HepG2 (cell line): Measurements from ENCODE around the gene MOG. TPM values are rescaled to one million over a fixed set of nuclear protein-coding genes. Genes with fewer than 3 reads are reported as not detected.
A peak's percentile ranks its signal among the peaks of the same experiment; 100 is the strongest.

ENCODE experiments used
- KDM2A ChIP-seq: sonication (generic); formaldehyde crosslinking; IDR thresholded peaks from 2 replicates; pipeline ENCODE4 v1.4.0; 2020; ENCODE audit warnings: low read depth, missing genetic modification reagents, borderline replicate concordance
- KDM3A ChIP-seq: IDR thresholded peaks from 2 replicates; pipeline ENCODE4 v1.6.1; 2018; ENCODE audit warnings: low read depth, missing compliant biosample characterization
- NFIB ChIP-seq: sonication (generic); formaldehyde crosslinking; IDR thresholded peaks from 2 replicates; pipeline ENCODE4 v1.9.0; 2021; ENCODE audit warnings: missing genetic modification reagents, mild to moderate bottlenecking, borderline replicate concordance
- SP2 ChIP-seq: sonication (generic); formaldehyde crosslinking; IDR thresholded peaks from 2 replicates; pipeline ENCODE4 v1.5.1; 2020; ENCODE audit warnings: mild to moderate bottlenecking, missing genetic modification reagents
- TBX3 ChIP-seq: fragments of 450-650 bp; IDR thresholded peaks from 2 replicates; pipeline ENCODE4 v1.6.1; 2017; ENCODE audit warnings: antibody characterized with exemption, mild to moderate bottlenecking, inconsistent platforms, borderline replicate concordance
- ZNF20 ChIP-seq: sonication (generic); formaldehyde crosslinking; IDR thresholded peaks from 2 replicates; pipeline ENCODE4 v1.4.0; 2020; ENCODE audit warnings: mild to moderate bottlenecking, moderate library complexity, missing genetic modification reagents
- ZNF253 ChIP-seq: sonication (generic); formaldehyde crosslinking; IDR thresholded peaks from 2 replicates; pipeline ENCODE4 v1.8.0; 2022; ENCODE audit warnings: mild to moderate bottlenecking, missing genetic modification reagents, borderline replicate concordance
- ZNF549 ChIP-seq: sonication (generic); formaldehyde crosslinking; IDR thresholded peaks from 2 replicates; pipeline ENCODE4 v1.5.0; 2020; ENCODE audit warnings: missing genetic modification reagents
- polyA plus RNA-seq, 8 experiments: library from polyadenylated mRNA; depleted of rRNA in 3 of 8; stranded (reverse) in 7 of 8; unstranded in 1 of 8; fragments of >200 nt; fragmentation: Illumina TruSeq in 4 of 8; extraction: Trizol in 4 of 8; gene quantifications; 2 replicates each; pipeline versions ENCODE4 v1.2.1 to v1.2.3, GENCODE V29; 2011 to 2016; ENCODE audit warnings: low read depth in 4 of 8, missing spikeins in 1 of 8, mixed read lengths in 1 of 8; ENCODE audit not compliant: insufficient read depth in 1 of 8
- total RNA-seq, 5 experiments: library from RNA; depleted of rRNA; stranded (reverse); fragments of >200 nt; fragmentation: Illumina TruSeq; extraction: Trizol; gene quantifications; 2 replicates each; pipeline ENCODE4 v1.2.3, GENCODE V29; 2016; ENCODE audit warnings: low read depth in 1 of 5
- TF ChIP-seq, protein P1 (sequence below): sonication (generic); formaldehyde crosslinking; IDR thresholded peaks from 2 replicates; pipeline ENCODE4 v1.4.0; 2020; ENCODE audit warnings: missing genetic modification reagents, borderline replicate concordance
- TF ChIP-seq, protein P2 (sequence below): sonication (generic); formaldehyde crosslinking; IDR thresholded peaks from 2 replicates; pipeline ENCODE4 v1.4.0; 2020; ENCODE audit warnings: missing genetic modification reagents
- TF ChIP-seq, protein P3 (sequence below): fragments of 450-650 bp; IDR thresholded peaks from 2 replicates; pipeline ENCODE4 v1.6.1; 2017; ENCODE audit warnings: mild to moderate bottlenecking
- TF ChIP-seq, protein P4 (sequence below): sonication (generic); formaldehyde crosslinking; IDR thresholded peaks from 2 replicates; pipeline ENCODE4 v1.4.0; 2020; ENCODE audit warnings: missing genetic modification reagents, borderline replicate concordance

The MOG gene
- total and polyA plus RNA-seq, 2 of the 13 experiments (the other 11 are each of a cell fraction or from before 2014, with no cell fraction given), result not detected

DNA sequence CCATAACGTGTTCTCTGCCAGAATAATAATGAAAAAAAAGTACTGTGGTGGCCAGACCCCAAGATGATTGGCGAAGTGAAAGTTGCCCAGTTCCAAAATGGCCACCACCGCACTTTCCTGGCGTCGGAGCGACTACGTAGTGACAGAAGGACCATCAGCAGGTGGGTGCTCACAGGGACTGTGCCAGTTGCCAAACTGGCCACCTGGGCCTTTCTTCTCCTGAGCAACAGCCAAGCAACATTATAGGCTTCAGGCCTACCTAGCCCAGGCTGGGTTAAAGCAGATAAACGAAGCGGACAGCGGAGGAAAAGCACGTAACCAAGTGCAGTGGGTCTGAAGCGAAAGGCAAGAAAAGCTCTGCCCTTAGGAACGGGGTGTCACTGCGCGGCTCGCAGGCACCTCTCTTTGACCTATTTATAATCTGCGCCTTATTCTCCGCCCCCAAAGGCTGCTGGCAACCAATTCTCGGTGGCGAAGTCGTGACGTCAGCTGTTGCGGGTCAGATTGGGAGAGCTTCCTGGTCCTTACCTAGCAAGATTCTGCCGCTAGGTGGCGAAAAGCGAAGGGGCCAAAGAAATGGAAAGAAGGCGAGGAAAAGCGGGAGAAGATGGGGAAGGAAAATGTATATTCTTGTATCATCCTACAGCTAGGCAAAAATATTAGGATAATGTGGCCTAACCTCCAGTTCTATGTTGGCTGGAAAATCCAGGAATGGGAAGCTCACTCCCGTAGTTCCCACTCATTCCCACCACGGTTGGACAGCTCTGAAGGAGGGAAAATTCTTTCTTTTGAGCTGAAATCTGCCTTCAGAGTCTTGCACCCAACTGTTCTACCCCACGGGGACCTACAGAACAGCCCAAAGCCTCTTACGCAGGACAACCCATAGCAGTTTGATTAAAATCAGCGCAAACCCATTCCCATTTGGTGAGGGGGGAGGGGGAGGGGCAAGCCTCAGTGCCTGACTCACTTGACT is 6.9 kb upstream of the MOG start (continued):
- TF ChIP-seq, protein P1, sequence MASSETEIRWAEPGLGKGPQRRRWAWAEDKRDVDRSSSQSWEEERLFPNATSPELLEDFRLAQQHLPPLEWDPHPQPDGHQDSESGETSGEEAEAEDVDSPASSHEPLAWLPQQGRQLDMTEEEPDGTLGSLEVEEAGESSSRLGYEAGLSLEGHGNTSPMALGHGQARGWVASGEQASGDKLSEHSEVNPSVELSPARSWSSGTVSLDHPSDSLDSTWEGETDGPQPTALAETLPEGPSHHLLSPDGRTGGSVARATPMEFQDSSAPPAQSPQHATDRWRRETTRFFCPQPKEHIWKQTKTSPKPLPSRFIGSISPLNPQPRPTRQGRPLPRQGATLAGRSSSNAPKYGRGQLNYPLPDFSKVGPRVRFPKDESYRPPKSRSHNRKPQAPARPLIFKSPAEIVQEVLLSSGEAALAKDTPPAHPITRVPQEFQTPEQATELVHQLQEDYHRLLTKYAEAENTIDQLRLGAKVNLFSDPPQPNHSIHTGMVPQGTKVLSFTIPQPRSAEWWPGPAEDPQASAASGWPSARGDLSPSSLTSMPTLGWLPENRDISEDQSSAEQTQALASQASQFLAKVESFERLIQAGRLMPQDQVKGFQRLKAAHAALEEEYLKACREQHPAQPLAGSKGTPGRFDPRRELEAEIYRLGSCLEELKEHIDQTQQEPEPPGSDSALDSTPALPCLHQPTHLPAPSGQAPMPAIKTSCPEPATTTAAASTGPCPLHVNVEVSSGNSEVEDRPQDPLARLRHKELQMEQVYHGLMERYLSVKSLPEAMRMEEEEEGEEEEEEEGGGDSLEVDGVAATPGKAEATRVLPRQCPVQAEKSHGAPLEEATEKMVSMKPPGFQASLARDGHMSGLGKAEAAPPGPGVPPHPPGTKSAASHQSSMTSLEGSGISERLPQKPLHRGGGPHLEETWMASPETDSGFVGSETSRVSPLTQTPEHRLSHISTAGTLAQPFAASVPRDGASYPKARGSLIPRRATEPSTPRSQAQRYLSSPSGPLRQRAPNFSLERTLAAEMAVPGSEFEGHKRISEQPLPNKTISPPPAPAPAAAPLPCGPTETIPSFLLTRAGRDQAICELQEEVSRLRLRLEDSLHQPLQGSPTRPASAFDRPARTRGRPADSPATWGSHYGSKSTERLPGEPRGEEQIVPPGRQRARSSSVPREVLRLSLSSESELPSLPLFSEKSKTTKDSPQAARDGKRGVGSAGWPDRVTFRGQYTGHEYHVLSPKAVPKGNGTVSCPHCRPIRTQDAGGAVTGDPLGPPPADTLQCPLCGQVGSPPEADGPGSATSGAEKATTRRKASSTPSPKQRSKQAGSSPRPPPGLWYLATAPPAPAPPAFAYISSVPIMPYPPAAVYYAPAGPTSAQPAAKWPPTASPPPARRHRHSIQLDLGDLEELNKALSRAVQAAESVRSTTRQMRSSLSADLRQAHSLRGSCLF (CRISPR knock-in tag), result no peak
- TF ChIP-seq, protein P2, sequence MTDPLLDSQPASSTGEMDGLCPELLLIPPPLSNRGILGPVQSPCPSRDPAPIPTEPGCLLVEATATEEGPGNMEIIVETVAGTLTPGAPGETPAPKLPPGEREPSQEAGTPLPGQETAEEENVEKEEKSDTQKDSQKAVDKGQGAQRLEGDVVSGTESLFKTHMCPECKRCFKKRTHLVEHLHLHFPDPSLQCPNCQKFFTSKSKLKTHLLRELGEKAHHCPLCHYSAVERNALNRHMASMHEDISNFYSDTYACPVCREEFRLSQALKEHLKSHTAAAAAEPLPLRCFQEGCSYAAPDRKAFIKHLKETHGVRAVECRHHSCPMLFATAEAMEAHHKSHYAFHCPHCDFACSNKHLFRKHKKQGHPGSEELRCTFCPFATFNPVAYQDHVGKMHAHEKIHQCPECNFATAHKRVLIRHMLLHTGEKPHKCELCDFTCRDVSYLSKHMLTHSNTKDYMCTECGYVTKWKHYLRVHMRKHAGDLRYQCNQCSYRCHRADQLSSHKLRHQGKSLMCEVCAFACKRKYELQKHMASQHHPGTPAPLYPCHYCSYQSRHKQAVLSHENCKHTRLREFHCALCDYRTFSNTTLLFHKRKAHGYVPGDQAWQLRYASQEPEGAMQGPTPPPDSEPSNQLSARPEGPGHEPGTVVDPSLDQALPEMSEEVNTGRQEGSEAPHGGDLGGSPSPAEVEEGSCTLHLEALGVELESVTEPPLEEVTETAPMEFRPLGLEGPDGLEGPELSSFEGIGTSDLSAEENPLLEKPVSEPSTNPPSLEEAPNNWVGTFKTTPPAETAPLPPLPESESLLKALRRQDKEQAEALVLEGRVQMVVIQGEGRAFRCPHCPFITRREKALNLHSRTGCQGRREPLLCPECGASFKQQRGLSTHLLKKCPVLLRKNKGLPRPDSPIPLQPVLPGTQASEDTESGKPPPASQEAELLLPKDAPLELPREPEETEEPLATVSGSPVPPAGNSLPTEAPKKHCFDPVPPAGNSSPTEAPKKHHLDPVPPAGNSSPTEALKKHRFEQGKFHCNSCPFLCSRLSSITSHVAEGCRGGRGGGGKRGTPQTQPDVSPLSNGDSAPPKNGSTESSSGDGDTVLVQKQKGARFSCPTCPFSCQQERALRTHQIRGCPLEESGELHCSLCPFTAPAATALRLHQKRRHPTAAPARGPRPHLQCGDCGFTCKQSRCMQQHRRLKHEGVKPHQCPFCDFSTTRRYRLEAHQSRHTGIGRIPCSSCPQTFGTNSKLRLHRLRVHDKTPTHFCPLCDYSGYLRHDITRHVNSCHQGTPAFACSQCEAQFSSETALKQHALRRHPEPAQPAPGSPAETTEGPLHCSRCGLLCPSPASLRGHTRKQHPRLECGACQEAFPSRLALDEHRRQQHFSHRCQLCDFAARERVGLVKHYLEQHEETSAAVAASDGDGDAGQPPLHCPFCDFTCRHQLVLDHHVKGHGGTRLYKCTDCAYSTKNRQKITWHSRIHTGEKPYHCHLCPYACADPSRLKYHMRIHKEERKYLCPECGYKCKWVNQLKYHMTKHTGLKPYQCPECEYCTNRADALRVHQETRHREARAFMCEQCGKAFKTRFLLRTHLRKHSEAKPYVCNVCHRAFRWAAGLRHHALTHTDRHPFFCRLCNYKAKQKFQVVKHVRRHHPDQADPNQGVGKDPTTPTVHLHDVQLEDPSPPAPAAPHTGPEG (CRISPR knock-in tag), result no peak
- TF ChIP-seq ZNF549 (CRISPR knock-in tag) (no peak), SP2 (CRISPR knock-in tag) (no peak), KDM2A (CRISPR knock-in tag) (peak; percentile 51; the same call in 1 of the 2 replicates), ZNF20 (CRISPR knock-in tag) (no peak), NFIB (CRISPR knock-in tag) (no peak), TBX3 (peak; percentile 31; the same call in 1 of the 2 replicates), ZNF253 (CRISPR knock-in tag) (no peak), KDM3A (CRISPR knock-in tag) (no peak)
- TF ChIP-seq, protein P3, sequence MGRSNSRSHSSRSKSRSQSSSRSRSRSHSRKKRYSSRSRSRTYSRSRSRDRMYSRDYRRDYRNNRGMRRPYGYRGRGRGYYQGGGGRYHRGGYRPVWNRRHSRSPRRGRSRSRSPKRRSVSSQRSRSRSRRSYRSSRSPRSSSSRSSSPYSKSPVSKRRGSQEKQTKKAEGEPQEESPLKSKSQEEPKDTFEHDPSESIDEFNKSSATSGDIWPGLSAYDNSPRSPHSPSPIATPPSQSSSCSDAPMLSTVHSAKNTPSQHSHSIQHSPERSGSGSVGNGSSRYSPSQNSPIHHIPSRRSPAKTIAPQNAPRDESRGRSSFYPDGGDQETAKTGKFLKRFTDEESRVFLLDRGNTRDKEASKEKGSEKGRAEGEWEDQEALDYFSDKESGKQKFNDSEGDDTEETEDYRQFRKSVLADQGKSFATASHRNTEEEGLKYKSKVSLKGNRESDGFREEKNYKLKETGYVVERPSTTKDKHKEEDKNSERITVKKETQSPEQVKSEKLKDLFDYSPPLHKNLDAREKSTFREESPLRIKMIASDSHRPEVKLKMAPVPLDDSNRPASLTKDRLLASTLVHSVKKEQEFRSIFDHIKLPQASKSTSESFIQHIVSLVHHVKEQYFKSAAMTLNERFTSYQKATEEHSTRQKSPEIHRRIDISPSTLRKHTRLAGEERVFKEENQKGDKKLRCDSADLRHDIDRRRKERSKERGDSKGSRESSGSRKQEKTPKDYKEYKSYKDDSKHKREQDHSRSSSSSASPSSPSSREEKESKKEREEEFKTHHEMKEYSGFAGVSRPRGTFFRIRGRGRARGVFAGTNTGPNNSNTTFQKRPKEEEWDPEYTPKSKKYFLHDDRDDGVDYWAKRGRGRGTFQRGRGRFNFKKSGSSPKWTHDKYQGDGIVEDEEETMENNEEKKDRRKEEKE, result no peak
- TF ChIP-seq, protein P4, sequence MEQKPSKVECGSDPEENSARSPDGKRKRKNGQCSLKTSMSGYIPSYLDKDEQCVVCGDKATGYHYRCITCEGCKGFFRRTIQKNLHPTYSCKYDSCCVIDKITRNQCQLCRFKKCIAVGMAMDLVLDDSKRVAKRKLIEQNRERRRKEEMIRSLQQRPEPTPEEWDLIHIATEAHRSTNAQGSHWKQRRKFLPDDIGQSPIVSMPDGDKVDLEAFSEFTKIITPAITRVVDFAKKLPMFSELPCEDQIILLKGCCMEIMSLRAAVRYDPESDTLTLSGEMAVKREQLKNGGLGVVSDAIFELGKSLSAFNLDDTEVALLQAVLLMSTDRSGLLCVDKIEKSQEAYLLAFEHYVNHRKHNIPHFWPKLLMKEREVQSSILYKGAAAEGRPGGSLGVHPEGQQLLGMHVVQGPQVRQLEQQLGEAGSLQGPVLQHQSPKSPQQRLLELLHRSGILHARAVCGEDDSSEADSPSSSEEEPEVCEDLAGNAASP (CRISPR knock-in tag), result peak; percentile 6; the same call in 1 of the 2 replicates
